Gastrocnemius medialis (tissue), 4 donors: Measurements from ENCODE around the gene FNBP1L.

Experiments used
- CTCF ChIP-seq, 5 experiments: fragments of 450-650 bp in 3 of 5; fragments of 200-600 bp in 2 of 5; sonication (generic) in 2 of 5; IDR thresholded peaks in 4 of 5; conservative IDR thresholded peaks in 1 of 5; 1 replicate in 4 of 5; 2 replicates in 1 of 5; pipeline ENCODE4 v1.5.1; 2016 to 2019; ENCODE audit warnings: antibody characterized with exemption in 5 of 5, mild to moderate bottlenecking in 3 of 5, moderate library complexity in 3 of 5
- POLR2A ChIP-seq, 2 donors: fragments of 450-650 bp; IDR thresholded peaks; one replicate each; pipeline ENCODE4 v1.6.1; 2017; ENCODE audit warnings: antibody characterized with exemption in 2 of 2, mild to moderate bottlenecking in 2 of 2, moderate library complexity in 2 of 2

GRCh38 chr1:93501829-93502369 is 54.0 kb downstream of the FNBP1L start:
- no peak for TF ChIP-seq CTCF (IDR thresholded peaks at IDR 0.05 in 4 of 5, conservative IDR thresholded peaks at IDR 0.05 in 1 of 5)
- TF ChIP-seq POLR2A (IDR thresholded peaks at IDR 0.05) = no peak
